GM19324 (cell line): ENCODE data around the gene APP.

Experiments used
- ATAC-seq: cut with Tn5 transposase; IDR thresholded peaks from one replicate; pipeline ENCODE4 v1.9.1; 2021; ENCODE audit warnings: mild to moderate bottlenecking, moderate library complexity; ENCODE audit not compliant: unreplicated experiment, low FRiP score

Gene APP

GRCh38 chr21:26130249-26130881 is 40.2 kb downstream of the APP start:
- no peak for ATAC-seq

GRCh38 chr21:26127918-26128317 is 42.7 kb downstream of the APP start:
- no peak for ATAC-seq

GRCh38 chr21:26127073-26127814 is 43.3 kb downstream of the APP start:
- ATAC-seq: no peak

GRCh38 chr21:26126168-26126553 is 44.4 kb downstream of the APP start:
- ATAC-seq: no peak

GRCh38 chr21:26125433-26126167 is 45.0 kb downstream of the APP start:
- ATAC-seq: no peak

GRCh38 chr21:26124896-26125295 is 45.7 kb downstream of the APP start:
- no peak for ATAC-seq

- no peak for ATAC-seq
Observed at GRCh38 chr21:26124421-26124833, 46.1 kb downstream of the APP start.

- ATAC-seq: no peak
Observed at GRCh38 chr21:26123012-26123411, 47.6 kb downstream of the APP start.

- ATAC-seq: no peak
Observed at GRCh38 chr21:26120828-26121227, 49.7 kb downstream of the APP start.

- ATAC-seq: no peak
Observed at GRCh38 chr21:26119906-26120305, 50.7 kb downstream of the APP start.

GRCh38 chr21:26118938-26119540 is 51.5 kb downstream of the APP start:
- no peak for ATAC-seq

- no peak for ATAC-seq
Observed at GRCh38 chr21:26117972-26118367, 52.6 kb downstream of the APP start.

- ATAC-seq: no peak
Observed at GRCh38 chr21:26117324-26117971, 53.1 kb downstream of the APP start.

- no peak for ATAC-seq
Observed at GRCh38 chr21:26116456-26117011, 54.0 kb downstream of the APP start.

GRCh38 chr21:26115899-26116298 is 54.7 kb downstream of the APP start:
- ATAC-seq: no peak

- no peak for ATAC-seq
Observed at GRCh38 chr21:26115305-26115704, 55.3 kb downstream of the APP start.

- ATAC-seq: no peak
Observed at GRCh38 chr21:26112975-26113374, 57.6 kb downstream of the APP start.

- no peak for ATAC-seq
Observed at GRCh38 chr21:26112127-26112742, 58.3 kb downstream of the APP start.

- ATAC-seq: no peak
Observed at GRCh38 chr21:26110715-26111114, 59.9 kb downstream of the APP start.

- no peak for ATAC-seq
Observed at GRCh38 chr21:26107429-26107828, 63.1 kb downstream of the APP start.
